HG03064 (cell line): ENCODE results near the gene IDUA.

Experiments used
- ATAC-seq: cut with Tn5 transposase; IDR thresholded peaks from one replicate; pipeline ENCODE4 v1.9.1; 2021; ENCODE audit warnings: low read depth; ENCODE audit not compliant: unreplicated experiment

Gene IDUA

DNA sequence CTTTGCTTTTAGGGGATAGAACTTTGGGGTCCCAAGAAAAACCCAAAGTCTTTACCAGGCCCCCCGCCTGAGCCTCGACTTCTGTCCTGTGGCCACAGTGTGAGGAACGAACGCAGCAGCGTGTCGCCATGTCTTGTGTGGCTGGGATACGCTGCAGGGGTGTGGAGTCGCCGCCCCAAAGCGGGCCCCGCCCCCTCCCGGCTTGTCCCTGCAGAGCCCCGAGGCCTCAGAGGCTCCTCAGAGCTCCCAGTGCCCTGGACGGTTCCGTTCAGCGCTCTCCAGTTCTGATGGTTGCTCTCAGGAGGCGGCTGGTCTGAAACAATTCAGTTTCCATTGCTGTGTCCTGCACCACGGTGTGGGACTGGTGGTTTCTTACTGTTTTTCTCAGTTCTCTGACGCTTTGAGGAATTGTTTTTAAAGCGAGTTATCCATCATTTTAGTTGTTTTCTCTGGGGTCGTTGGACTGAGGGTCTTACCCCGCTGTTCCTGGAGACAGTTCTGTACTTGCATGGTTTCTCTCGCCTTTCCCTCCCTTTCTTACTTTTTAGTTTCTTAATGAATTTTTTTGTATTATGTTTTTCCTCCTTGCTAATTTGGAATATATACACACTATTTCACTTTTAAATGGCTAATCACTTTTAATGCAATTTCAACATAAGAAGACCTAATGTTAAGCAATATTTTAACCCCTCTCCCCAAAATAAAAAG lies 1.6 kb upstream of the IDUA start:
- no peak for ATAC-seq

DNA sequence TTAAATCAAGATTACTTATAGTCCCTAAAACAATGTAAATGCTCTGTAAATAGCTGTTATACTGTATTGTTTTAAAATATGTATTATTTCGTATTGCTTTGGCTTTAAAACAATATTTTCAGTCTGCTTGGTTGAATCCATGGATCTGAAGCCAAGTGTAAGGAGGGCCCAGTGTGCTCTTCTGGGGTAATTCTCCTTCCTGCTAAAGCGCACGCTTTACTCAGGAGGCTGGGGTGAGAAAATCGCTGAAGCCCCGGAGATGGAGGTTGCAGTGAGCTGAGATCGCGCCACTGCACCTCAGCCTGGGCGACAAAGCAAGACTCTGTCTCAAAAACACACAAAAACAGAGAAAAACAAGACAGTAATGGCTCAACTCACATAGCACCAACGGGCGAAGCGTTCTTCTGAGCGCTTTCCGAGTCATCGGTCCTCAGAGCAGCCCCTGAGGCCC lies 391 bp upstream of the IDUA start:
- no peak for ATAC-seq

DNA sequence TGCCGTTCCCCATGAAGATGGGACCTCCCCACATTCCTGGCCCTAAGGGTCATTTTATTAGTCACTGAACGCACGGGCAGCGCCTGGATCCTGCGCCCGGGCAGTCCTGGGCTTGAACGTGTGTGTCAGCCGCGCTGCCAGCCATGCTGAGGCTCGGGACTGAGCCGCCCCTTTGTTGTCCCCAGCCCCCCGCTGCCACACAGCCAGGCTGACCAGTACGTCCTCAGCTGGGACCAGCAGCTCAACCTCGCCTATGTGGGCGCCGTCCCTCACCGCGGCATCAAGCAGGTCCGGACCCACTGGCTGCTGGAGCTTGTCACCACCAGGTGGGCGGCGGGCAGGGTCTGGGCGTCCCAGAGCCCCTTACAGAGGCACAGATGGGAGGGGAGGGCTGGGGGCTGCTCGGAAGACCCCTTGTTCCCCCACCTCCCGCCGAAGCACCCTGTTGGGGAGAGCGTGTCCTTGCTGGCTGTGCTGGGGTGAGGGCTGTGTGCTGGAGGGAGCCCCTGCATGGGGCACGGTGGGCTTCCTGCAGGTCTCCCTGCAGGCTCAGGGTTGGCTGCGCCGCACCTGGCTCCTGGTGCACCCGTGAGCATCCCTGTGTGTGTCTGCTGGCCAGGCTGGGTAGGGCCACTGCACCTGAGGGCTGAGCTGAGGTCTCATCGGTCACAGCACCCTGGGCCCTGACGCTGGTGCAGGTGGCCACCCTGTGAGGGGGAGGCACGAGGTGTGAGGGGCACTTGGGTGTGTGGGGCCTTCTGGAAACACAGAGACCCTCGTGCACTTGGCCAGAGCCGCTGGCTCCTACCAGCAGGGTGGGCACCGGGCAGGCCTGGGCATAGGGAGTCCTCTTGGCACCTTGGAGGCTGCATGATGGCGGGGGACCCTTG lies 1.0 kb downstream of the IDUA start:
- no peak for ATAC-seq

DNA sequence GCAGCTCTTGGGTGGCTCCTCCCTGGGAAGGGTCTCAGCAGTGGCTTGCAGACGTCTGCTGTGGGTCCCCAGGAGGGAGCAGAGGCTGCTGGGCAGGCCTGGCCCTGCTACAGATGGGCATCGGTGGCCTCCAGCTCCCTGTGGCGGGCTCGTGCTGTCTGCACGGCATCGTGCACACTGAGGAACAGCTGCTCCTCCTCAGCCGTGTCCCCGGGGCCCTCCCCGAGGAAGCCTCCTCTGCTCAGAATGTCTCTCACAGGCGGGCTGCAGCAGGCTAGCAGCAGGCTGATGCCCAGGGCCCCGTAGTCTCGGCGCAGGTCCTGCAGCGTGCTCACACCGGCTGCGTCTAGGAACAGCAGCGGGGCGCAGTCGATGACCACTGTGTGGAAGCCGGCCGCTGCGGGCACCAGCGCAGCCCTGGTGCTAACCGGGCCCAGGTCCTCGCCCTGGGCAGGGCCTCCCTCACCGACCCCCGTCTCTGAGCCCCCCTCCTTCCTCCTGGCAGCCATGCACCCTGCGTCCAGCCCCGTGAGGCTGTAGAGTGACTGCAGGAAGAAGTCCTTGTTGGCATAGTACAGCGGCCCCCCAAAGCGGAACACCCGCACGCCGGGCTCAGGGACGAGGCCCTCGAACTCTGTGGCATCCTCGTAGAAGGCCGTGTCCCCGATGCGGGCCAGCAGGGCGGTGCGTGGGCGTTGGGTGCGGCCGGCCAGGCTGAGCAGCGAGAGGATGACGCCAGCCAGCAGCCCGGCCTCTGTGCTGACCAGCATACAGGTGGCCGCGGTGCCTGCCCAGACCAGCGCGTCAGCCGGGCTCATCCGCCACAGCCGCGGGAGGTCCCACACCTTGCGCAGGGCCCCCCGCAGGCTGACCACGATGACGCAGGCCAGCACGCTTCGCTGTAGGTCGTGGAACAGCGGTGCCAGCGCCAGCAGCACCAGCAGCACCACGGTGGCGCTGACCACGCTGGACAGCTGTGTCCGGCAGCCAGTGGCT lies 2.2 kb downstream of the IDUA start:
- no peak for ATAC-seq

DNA sequence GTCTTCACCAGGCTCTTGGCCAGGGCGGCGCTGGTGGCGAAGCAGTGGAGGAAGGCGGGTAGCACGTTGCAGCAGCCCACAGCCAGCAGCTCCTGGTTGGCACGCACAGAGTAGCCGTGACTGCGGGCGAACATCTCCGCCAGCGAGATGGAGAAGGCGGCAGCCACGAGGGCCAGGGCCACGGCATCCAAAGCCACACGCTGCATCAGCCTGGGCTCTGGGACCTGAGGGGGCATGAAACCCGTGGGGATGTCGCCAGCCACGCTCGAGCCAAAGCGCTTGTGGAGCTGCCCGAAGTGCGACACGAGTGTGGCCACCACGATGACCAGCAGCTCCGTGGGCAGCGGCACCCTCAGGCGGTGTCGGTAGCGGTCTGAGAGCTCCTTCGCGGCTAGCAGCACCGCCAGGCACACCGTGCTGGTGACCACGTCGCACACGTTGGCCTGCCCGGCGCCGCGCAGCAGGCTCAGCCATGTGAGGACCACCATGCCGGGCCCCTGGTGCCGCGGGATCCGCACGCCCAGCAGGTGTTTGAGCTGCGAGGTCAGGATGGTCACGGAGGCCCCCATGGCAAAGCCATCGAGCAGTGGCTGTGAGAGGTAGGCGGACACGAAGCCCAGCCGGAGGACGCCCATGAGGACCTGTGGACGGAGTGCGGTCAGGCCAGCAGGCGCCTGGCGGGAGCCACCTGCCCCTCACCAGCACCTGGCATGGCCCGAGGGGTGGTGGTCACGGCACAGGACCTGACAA lies 3.1 kb downstream of the IDUA start:
- no peak for ATAC-seq

DNA sequence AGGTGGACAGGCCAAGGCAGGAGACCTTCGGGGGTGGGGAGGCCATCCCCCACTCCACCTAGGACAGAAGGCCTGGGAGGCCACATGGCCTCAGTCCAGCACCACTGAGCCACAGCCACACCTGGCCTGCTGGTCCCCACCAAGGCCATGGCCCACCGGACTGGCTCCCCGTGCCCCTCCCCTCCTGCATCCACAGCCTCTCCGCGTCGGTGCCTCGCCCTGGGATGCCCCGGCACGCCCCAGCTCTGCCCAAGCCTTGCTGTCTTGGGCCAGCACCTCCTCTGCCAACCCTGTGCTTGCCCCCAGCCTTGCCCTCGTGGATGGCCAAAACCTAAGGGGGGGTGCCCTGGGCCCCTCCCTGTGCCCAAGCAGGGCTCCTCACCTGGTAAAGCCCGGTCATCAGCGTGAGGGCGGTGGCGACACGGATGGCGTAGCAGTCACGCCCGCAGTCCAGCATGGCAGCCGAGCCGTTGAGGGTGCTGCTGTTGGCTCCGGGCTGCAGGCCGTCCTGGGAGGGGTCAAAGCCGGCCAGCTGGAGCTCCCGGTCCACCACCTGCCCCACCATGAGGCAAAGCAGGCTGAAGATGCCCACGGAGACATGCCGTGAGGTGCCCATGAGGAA lies 4.0 kb downstream of the IDUA start:
- ATAC-seq, result no peak

DNA sequence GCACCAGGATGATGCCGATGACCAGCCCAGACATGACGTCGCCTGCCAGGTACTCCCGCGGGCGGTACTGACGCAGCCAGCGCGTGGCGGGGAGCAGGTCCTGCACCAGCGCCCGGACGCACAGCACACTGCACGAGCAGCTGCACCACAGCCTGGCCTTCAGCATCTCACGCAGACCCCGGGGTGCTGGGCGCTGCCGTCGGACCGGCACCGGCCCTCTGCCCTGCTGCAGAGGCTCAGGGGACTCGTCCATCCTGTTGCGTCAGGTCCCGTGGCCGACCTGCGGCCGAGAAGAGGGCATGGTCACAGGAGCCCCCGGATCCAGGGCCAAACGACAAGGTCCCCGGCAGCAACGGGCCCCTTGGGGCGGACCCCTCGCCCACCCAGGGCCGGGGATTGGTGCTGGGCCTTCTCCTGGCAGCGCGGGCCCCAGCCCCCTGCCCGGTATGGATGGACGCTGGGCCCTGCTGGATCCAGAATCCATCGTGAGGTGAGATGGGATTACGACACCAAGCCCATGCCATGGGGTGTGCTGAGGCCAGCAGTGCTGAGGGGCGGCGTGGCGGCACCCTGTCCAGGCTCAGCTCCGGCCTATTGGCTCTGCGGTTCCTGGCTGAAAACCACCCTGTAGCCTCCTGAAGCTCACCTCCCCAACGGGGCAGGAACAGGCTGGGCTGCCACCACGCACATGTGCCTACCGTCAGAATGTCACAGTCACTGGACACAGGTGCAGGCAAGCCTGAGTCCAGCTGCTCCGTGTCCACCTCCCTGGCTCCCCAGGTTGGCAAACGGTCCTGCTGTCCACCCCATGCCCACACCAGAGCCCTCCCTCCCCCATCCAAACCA lies 4.8 kb downstream of the IDUA start:
- ATAC-seq, result no peak

DNA sequence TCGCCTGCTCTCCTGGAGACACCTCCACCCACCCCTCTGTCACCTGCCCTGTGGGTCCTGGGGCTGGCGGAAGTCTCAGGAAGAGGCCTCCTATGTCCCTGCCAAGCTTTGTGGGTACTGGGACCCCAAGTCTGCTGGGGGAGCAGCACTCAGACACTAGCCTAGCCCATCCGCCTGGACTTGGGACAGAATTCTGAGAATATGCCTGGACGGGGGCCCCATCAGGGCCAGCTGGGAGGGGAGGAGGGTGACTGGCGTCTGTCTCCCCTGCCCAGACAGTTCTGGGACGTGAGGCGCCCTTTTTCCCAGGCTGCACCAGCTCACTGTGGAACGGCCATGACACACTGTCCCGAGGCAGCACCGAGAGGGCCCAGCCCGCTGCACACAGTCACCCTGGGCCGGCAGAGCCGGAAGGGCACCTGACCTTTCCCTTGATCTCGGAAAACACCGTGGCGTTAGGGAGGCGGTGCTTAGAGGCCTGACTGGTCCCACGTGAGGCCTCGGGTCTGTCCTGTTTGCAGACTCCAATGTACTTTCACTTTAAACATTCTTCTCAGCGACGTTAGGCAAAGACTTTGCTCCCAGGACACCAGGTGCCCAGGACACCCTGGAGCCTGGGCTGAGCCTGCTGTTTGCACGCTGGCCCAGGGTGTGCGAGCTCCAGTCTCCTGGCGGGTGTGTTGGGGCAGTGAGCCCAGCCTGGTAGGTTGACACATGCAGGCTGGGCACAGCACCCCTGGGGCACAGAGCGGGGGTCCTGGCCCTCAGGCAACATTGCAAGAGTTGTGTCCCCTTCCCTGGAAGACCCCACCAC lies 5.7 kb downstream of the IDUA start:
- no peak for ATAC-seq

DNA sequence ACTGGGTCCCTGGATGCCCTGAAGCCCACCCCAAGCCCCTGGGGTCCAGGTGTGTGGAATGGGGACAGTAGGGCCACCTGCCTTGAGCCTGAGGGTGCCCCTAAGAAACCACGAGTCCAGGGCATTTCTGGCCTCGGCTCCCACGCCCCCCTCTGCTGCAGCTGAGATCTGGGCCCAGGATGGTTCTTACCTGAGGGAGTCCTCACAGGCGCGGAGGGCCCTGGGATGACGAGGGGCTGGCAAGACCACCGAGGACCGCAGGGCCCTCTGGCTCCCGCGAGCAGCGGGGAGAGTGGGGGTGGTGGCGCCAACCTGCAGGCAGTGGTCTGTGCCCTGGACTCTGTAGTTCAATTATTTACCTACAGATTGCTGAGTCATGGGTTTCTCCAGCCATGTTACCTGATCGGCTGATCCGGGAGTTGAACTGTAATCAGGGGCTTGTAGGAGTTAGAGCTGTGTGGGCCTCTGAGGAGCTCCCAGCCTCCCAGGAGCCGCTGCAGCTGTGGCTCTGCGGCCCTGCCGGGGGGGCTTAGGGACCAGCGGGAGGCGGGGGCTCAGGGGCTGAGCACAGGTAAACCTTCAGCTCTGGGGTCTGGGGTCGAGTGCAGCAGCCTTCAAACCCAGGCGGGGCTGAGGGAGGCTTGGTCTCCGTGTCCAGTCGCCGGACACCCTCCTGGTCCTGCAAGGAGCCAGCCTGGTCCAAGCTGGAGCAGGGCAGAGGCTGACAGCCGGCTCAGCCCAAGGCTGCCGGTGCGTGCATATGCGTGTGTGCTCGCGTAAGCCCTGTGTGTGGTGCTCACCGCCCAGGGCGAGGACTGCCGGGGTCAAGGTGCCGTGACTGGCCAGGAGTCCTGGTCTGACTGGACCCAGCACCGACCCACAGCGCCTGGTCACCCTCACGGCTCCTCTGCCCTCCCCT lies 6.5 kb downstream of the IDUA start, which contains the start of gene SLC26A1:
TSS of gene SLC26A1 (minus strand) at position 294 of the 919 bp plus-strand sequence. CDS start 1,701 bp downstream, outside the sequence.
- ATAC-seq, result no peak

DNA sequence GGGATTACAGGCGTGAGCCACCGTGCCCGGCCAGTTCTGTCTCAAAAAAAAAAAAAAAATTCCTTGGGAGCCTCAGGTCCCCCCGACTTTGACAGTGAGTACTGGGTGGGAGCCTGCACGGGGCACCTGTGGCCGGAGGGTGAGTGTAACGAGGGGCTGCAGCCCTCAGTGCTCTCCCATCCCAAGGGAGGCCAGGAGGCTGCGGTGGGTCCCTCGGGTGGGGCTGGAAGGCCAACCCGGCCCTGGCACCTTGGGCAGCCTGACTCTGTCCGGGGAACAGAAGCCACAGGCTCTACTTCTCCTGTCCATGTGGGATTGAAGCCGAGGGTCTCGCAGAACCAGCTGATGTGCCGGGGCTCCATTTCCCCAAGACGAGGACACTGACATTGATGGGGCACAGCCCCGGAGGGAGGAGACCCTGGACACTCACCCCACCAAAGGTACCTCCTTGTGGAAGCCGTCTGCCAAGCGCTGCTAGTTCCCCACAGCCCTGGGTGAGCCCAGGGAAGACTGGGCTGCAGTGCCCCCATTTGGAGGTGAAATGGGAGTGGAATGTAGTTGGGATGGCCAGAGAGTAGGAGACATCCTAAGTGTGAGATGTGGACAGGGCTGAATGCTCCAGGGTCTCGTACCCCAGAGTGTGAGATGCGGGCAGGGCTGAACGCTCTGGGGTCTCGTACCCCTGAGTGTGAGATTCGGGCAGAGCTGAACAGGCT lies 8.6 kb downstream of the IDUA start:
- no peak for ATAC-seq

DNA sequence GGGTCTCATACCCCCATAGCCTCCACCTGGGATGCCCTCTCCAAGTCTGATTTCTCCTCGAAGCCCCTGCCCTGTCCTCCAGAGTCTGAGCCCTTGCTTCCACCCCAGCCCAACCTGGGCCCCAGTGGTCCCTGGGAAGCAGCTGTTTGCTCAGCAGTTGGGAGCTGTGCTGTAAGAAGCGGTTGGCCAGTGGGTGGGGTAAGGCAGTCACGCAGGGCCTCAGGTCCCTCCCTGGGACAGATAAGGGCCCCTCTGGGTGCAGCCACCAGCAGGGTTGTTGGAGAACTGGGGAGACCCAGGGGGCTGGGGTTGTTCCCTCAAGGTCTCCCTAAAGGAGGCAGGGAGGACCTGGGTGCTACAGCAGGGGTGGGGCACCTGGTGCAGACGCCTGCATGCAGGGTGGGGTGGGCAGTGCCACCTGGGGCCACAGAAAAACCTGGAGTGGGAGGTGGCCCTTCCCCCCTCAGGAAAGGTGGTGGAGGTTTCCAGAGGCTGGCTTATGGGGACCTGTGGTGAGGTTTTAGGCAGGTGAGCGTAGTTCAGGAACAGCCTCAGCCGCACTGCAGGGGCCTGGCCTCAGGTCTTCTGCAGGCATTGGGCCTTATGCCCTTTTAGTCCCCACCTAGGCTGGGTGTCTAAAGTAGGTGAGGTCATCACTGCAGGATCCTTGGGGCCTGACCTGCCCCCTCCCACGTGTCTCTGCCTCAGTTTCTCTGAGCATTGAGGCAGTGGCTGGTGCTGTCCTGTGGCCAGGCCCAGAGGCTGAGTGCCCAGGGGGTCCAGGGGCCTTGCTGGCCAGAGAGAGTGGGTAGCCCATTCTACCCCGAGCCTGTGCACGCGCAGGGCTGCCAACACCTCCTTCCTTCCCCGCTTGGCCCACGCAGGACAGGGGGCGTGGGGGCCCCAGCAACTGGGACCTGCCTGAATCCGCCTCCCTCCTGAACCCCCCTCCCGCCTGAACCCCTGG lies 9.5 kb downstream of the IDUA start:
- ATAC-seq, result no peak

DNA sequence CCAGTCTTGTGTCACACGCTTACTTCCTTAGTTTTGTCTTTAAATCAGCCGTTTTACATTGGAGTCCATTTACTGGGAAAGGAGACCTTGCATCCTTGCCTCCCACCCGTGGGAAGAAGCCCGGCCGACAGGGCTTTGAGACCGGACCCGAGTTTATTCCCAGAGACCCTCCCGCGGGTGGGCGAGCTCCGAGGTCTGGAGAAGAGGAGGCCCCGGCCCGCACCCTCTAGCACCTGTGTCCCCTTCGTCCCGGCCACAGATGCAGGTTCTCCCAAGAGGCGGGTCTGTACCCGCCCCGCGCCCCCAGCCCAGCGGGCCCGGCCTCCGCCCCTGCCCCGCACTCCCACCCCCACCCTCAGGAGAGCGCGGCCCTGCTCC lies 10.1 kb downstream of the IDUA start:
- ATAC-seq, result no peak

DNA sequence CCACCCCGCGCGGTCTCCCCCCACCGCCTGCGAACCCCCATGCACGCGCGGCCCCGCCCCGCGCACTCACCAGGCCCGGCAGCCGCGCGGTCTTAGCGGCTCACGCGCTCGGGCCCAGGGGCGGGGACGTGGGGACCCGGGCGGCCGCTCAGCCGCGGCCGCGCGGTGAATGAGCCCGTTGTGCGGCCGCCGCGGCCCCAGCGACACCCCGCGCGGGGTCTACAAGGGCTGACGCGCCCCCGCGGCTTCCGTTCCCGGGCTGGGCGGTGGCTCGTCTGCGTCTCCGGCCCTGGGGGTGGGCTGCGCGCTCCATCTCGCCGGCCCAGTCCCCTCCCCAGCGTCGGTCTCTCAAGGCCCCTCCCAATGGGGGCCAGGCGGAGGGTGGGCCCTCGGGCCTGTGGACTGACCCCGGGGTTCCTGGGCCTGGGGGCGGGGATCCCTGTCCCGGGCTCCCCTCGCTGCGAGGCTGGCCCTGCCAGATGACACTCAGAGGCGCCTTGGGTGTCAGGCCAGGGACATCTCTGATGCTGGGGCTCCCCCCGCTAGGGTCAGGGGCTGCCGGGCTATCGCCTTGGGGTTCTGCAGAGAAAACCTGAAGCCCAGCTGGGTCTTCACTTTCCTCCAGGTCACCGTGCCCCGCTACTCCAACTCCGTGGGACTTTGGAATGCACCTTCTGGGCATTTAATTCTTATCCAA lies 10.7 kb downstream of the IDUA start:
- ATAC-seq, result no peak

DNA sequence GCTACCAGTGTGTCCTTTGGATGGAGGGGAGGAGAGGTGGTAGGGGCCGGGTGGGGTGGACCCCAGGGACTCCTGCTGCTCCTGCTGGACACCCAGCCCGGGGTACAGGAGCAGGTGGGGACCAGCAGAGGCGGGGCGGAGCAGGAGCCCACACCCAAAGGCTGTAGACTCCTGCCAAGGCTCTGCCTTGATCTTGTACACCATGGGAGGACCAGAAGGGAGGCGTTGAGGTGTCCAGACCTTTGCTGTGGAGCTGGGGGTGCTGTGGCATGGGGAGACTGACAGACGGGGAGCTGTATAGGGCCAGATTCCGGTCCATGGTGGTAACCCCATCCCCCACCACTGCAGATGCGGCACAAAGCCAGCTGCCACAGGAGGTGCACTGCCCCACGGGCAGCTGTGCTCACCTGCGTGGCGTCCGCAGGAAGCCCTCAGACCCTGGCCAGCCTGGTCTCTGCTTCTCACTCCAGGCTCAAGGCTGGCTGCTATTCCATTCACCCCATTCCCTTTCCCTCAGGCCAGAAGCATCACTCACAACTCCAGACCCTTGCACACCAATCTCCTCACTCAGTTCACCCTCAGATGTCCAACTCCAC lies 11.3 kb downstream of the IDUA start:
- ATAC-seq, result no peak
